NCI-H2171 (cell line): ENCODE data around the gene LAP3.
"Not testable (repeated sequence)": the region's sequence is repeated elsewhere in the genome, so short reads cannot be mapped to it uniquely, and the experiment has no call there.

Experiments used
- DNase-seq: peaks from one replicate; lab custom pipeline; 2025; lab: John Stamatoyannopoulos, UW

The LAP3 gene

DNA sequence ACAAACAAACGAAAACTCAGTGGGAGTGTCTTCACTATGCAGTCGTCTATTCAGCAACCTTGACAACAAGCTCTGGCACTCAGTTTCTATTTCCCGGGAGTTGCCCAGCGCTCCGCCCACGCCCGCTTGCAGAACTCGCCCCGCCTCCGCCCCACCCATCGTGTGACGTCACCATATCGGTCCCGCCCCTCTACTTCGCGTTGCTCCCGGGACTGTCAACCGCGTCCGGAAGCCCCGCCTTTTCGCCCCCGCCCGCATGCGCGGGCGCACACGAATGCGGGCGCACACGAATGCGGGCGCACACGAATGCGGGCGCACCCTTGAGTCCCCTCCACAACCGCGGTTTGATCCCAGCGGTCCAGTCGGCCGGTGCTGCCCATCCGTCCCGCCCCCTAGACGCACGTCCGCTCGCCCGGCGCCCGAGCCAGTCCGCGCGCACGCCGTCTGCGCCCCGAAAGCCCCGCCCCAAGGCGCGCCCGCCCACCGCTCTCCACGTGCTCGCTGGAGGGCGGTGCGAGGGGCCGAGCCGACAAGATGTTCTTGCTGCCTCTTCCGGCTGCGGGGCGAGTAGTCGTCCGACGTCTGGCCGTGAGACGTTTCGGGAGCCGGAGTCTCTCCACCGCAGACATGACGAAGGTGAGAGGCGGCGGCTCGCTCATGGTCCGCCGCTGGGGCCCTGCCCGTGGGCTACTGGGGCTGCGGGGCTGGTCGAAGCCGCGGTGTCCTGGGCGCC, at the start of gene LAP3:
TSS of gene LAP3 (plus strand) at position 267 of the 733 bp plus-strand sequence. CDS start at position 535, 268 bp downstream.
- peak; percentile 70 for DNase-seq

DNA sequence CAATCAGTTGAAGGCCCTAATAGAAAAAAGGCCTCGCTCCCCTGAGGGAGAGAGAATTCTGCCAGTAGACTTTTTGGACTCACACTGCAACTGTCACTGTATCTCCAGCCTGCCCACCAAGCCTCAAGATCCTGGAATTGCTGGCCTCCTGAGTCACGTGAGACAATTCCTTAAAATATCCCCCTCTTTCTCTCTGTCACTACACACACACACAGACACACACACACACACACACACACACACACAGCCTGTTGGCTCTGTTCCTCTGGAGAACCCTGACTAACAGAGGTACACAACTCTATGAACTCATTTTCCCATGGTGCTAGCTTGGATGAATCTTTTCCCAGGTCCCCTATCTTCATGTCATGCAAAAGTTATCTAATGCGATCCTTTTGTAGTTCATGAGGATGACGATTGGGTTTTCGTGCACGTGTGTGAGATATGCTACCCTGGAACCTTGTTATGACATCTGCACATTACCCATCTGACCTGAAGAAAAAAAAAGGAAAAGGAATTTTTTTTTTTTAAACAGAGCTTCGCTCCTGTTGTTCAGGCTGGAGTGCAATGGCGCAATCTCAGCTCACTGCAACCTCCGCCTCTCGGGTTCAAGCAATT, 48.3 kb upstream of the LAP3 start:
- no peak for DNase-seq

DNA sequence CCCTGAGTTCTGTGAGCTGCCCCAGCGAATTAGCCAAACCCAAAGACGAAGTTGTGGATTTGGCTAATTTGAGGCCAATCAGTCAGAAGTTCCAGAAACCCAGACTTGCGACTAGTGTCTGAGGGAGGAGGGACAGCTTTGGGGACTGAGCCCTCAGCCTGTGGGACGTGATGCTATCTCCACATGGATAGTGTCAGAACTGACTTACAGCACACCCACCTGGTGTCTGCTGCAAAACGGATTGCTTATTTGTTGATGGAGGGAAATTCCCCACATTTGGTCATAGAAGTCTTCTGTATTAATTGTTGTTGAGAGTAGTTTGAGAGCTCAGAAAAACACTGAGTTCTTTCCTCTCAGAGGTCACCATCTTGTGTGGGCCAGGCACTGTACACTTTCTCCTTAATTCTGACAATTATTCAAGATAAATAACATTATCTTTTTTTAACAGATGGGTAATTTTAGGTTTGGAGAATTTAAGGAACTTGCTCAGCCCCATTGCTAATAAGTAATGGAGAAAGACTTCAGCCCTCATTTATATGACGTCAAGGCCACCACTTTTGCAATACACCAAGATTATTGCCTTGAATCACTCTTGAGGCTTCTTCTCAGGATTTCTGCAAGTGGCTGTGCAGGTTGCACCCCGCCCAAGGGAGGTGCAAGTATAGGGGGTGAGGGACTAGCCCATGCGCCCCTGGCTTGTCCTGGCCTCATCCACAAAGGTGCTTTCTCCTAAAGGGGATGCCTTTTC, 45.3 kb upstream of the LAP3 start:
- no peak for DNase-seq

DNA sequence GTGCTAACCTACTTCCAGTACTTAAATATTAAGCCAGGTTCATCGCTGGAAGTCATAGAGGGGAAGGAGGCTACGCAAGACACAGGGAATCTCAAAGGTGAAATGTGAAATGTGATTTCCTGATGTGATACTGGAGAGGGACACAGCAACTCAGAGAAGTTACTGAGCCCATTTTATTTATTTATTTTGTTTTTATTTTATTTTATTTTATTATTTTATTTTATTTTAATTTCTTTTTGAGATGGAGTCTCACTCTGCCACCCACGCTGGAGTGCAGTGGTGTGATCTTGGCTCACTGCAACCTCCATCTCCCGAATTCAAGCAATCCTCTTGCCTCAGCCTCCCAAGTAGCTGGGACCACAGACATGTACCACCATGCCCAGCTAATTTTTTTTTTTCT, 42.3 kb upstream of the LAP3 start:
- DNase-seq = no peak

DNA sequence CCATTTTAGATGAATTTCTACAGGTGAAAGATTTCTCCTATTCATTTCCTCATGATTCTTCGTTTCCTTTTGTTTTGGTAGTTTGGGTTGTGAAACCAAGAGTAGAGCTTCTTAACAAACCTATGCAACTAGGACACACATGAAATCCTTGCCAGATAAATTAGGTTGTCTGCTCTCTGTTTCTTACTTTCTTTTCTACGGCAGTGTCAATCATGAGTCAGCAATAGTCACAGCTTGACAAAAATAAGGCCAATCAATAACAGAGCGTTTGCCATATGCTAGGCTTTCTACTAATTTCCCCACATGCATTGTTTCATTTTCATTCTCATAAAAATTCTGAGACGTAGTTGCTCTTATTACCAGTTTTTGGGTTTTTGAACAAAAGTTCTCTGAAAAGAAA, 41.8 kb upstream of the LAP3 start:
- no peak for DNase-seq

DNA sequence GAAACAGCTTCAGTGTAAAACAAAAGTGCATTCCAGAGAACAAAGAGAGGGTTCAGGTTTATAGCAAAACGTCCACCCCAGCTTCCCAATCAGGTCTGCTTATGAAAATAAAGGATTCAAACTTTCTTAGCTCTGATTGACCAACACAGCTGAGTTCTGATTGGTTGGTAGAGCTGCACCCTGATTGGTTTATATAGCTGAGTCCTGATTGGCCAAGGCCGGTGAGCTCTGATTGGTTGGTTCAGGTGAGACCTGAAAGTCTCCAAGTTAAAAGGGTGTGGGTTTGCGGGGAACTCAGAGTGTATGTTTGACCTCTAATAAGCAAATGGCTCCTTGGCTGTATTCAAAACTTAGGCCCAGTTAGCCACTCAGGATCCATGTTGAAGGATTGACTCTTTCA, 41.1 kb upstream of the LAP3 start:
- DNase-seq = no peak

DNA sequence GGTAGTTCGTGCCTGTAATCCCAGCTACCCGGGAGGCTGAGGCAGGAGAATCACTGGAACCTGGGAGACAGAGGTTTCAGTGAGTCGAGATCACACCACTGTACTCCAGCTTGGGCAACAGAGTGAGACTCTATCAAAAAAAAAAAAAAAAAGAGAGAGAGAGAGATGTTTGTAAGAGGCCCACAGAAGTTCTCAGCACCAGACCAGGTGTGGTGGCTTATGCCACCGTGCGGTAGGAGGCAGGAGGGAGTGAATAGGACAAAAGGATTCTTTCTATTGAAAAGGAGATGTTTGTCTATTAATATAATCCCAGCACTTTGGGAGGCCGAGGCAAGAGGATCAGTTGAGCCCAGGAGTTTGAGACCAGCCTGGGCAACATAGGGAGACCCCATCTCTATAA, 39.9 kb upstream of the LAP3 start:
- DNase-seq = not testable (repeated sequence)

DNA sequence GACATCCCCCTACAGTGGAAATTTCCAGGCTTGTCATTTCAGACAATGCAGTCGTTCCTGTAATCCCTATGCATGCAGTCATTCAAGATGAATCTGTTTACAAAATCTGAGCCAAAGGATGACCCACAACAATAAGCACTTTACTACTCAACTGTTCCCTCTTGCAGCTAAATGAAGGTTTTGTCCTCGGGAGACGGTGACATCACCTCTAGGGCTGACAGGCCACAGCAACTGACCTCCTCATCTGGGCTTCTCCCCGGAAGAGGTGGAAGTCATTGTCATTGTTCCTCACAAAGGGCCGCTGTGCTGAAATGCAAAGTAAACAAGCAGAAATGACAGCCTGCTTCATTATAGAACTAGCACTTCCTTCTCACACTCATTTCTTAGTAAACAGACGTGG, 32.8 kb upstream of the LAP3 start:
- no peak for DNase-seq

DNA sequence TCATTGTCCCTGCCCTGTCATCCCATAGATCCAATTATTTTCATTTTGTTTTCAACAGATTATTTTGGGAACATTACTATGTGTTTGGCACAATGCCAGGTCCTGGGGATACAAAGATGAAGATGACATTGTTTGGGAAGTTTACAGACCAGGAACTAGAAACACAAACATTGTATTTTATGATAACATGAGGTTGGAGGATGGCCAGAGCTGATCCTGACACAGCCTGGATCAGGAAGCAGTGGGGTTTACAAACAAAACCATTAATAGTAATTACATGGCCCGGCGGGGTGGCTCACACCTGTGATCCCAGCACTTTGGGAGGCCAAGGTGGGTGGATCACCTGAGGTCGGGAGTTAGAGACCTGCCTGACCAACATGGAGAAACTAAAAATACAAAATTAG, 32.2 kb upstream of the LAP3 start:
- no peak for DNase-seq

DNA sequence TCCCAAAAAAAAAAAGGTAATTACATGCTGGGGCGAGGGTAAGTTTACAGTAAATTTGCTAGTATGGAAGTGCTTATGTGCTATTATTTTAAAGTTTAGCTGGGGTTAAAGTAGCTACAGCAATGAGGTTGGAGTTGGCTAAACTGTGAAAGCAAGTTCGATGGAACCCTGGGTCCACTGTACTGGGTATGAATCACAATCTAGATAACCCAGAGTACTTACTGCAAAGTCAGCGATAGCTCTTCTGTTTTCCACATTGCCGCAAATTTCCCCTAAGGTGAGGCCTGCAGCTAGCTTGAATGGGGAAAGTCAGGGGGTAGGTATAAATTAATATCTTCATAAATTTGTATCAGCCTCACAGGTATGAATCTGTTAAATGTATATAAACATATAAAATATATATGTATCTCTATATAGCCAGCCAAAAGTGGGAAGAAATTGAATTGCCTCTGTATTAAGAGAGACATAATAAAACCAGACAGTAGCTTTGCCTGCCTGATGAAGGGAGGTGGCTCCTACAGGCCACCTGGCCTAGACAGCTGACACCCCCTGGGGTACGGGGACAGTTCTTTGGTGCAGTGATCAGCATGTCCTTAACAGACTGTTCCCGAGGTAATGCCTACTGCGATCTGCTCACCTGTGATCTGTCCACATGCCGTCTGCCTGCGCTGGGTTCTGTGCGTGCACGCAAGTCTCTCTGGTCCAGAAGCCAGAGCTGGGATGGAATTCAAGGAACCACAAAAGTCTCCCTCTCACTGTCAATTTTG, 31.4 kb upstream of the LAP3 start:
- DNase-seq = no peak

DNA sequence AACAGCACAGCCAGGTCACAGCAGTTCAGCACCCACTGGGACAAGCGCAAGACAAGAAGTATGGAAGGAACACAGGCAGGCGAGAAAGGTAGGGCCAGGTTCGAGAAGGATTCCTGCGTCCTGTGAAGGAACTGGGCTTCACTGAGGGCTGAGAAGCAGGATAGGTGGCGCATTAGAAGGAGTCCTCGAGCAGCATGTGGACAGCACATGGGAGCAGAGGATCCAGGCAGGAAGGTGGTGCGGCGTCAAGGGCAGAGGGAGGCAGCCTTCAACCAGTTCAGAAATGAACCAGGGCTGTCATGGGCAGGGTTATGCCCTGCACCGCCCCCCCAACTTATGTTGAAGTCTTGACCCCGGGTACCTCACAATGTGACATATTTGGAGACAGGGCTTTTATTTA, 30.8 kb upstream of the LAP3 start:
- no peak for DNase-seq

DNA sequence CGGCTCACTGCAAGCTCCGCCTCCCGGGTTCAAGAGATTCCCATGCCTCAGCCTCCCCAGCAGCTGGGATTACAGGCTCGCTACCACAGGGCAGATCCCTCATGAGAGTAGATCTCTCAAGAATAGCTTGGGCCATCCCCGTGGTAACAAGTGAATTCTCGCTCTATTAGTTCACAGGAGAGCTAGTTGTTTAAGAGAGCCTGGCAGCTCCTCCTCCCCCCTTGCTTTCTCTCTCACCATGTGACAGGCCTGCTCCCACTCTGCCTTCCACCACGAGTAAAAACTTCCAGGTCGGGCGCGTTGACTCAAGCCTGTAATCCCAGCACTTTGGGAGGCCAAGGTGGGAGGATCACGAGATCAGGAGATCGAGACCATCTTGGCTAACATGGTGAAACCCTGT, 30.3 kb upstream of the LAP3 start:
- DNase-seq = no peak

DNA sequence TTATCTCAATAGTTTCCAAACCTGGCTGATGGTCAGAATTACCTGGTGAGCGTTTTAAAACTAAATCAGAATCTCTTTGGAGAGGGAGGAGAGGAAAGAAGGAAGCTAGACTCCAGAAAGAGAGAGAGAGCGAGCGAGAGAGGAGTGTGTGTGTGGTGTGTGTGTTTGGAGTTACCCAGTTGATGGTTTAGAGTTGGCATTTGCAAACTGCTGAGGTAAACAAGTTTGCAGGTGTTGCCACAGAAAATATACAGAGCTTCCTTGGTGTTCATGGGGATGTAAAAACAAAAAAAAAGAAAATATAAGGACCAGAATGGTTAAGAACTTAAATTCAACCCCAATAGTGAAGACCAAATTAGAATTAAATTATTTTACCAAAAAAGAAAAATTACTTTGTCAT, 26.4 kb upstream of the LAP3 start:
- DNase-seq = no peak

DNA sequence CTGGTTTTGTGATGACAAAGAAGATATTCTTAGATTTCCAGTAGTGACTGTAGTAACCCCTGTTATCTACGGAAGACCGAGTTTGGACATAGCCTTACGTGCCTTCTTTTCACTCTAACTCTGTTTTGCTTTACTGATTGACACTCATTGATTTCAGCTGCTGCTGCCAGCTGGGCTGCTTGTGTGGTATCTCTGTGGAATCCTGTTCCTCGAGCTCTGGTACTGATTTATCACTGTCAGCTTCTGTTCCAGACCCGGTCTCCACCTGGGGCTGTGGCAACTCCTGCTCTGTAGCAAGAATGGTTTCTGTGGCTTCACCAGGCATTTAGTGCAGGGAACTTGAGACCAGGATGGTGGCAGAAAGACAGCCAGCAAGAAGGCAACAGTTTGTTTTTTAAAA, 24.6 kb upstream of the LAP3 start:
- no peak for DNase-seq

DNA sequence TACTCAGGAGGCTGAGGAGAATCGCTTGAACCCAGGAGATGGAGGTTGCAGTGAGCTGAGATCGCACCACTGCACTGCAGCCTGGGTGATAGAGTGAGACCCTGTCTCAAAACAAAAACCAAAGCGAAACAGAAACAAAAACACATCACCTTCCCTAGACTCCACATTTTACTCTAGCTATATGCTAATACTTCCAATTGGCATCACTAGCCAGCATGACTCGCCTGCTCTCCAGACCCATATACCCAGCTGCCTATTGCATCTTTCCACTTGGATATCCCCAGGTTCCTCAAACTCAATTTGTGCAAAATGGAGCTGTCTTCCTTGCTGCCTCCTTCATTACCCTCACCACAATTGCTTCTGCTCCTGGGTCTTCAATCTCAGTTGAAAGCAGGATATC, 22.4 kb upstream of the LAP3 start:
- DNase-seq = no peak

DNA sequence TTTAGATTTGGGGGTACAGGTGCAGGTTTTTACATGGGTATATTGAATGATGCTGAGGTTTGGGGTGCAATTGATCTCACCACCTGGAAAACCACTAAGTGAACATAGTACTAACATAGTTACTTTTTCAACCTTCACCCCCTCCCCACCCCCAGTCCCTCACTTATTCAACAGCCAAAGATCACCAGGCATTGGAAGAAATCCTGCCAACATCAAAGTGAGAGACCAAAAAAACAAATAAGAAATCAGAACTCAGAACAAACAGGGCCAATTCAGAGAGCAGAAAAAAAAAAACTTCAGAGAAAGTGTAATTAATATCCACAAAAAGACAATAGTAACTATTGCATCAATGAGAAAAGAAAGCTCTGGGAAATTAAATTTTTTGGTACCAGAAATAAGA, 20.5 kb upstream of the LAP3 start:
- no peak for DNase-seq

DNA sequence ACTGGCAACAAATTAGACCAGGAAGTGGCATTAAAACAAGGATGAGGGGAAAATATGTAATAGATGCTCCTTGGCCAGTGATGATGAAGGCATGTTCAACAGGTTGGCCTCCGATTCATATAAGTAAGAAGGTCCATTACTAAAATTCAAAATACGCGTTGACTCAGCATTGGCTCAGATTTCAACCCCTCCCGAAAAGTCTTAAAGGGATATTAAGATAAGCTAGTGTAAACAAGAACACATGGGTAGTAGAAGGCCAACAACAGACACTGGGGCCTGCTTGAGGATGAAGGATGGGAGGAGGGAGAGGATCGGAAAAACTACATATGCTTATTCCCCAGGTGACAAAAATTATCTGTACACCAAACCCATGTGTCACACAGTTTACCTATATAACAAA, 19.1 kb upstream of the LAP3 start:
- DNase-seq = no peak

DNA sequence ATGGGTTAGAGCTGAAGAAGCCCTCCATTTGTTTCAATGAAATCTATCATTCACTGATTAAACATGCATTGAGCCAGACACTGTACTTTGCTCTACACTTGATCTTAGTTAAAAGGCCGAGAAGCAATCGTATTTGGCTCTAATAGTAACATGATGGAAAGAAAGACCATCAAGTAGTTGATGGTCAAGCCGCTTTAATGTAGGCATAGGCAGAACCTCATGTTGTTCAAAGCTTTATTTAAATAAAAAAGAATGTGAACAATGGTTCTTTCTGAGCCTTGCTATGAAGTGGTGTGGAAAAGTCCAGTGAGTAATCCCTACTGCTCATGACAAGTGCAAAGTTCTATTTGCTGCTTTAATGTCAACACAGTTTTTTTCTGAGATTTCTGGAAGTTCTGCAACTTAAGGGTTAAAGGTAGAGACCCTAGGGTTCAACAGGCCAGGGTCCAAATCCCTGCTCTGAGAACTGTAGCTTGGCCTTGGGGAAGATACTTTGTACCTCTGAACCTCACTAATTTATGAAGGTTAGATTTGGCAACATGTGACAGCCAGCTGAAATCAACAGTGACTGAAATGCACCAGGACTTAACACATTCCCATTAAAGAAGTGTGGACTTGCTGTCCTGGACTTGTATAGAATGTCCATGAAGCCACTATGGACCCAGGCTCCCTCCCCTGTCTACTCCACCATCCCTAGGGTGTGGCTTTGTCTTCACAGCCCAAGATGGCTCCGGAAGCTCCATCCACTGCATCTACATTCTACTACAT, 17.9 kb upstream of the LAP3 start:
- no peak for DNase-seq

DNA sequence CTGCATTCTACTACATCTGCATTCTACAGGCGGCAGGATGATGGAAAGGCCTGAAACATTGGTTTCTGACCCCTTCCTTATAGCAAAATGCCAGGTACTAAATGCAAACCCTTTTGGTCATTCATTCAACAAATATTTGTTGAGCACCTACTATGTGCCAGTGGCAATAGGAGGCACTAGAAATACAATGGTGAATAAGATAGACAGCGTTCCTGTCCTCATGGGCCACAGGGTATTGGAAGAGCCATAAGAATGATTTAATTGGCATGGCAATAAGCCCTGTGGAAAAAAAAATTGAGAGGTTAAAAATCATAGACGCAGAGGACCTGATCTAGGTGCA, 17.3 kb upstream of the LAP3 start:
- DNase-seq = no peak

DNA sequence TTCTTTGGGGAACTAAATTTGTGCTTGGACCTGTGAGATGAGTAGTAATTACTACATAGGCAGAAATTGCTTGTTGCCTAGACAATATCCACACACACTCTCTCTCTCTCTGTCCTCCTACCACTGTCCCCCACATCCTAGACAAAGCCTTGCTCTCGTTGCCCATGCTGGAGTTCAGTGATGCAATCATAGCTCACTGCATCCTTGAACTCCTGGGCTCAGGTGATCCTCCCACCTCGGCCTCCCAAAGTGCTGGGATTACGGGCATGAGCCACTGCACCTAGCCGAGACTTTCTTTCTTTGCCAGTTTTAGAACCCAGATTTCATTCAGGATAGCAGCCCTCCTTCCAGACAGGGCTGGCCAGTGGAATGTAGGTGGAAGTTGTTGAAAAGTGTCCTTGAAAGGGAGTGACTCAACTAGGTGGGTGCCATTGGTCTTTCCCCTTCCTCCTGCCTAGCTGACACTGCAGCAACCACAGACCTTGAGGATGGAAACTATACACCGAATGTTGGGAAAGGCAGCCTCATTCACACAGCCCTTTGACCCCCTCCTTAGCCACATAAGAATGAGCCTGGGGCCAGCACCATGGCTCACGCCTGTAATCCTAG, 16.8 kb upstream of the LAP3 start:
- no peak for DNase-seq

DNA sequence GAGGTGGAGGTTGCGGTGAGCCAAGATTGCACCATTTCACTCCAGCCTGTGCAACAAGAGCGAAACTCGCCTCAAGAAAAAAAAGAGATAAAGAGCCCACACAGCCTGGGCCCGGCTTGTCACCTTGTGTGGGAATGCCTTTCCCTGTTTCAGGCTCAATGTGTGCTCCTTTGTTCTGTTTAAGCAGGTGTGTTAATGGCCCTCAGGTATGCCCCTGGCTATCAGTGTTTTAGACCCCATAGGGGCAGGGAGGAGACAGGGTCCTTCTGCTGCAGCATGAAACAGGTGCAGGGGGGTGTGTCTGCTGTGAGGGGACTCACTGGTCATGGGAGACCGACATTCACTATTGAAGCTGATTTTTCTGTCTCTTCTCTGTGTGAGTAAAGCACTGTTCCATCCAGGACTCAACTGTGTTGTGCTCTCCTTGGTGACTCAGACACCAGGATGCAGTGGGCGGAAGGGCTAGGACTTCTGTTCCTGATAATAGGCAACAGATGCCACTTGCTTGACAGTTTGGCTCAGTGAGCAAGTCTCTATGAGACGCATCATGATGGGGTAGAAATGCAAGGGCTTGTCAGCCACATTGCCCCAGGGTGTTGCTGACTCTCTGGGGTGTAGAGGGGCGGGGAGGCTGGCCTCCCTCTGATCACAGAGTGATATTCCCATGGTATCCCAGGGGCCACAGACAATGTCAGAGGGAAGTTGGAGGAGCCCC, 15.6 kb upstream of the LAP3 start:
- peak; percentile 0 for DNase-seq
